SH-SY5Y (cell line): ENCODE data around the gene AFF3.

Experiments used
- GATA2 ChIP-seq: IDR thresholded peaks from 2 replicates; pipeline ENCODE4 v1.6.1; 2011; ENCODE audit warnings: mild to moderate bottlenecking, low read depth, low read length
- GATA3 ChIP-seq: IDR thresholded peaks from 2 replicates; pipeline ENCODE4 v1.6.1; 2011; ENCODE audit warnings: low read depth, mild to moderate bottlenecking, low read length, moderate library complexity

DNA sequence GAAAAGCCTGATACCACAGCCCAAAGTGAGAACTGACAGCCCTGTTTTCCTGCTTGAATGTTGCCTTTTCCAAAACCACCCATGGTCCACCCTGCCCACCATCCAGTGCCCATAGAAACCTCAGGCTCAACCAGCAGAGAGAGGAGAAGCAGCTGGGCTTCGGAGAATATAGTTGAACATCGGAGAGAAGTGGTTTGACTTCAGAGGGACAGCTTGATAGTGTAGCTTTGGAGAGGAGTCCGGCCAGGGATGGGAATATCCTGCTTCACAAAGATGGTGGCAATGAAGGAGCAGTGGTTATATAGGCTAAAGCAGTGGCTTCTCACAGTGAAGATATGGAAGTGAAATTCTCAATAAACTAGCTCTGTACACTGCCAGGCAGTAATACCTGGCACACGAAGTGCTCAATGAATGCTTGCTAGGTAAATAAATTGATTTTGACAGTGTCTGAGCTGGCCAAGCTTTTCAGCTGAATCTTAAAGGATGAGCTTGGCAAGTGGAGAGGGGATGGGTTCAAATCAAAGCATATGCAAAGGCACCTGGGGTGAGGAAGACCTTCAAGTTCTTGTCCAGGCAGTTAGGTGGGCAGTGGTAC is 21.2 kb downstream of the AFF3 start:
- TF ChIP-seq GATA3 (no peak), GATA2 (no peak)
